ENCODE measurements around the gene NPTX2.

- no peak for TF ChIP-seq EZH2phosphoT487 (IDR thresholded peaks at IDR 0.05; ENCODE audit: low read depth, severe bottlenecking, unreplicated experiment)
- TF ChIP-seq, protein P1, sequence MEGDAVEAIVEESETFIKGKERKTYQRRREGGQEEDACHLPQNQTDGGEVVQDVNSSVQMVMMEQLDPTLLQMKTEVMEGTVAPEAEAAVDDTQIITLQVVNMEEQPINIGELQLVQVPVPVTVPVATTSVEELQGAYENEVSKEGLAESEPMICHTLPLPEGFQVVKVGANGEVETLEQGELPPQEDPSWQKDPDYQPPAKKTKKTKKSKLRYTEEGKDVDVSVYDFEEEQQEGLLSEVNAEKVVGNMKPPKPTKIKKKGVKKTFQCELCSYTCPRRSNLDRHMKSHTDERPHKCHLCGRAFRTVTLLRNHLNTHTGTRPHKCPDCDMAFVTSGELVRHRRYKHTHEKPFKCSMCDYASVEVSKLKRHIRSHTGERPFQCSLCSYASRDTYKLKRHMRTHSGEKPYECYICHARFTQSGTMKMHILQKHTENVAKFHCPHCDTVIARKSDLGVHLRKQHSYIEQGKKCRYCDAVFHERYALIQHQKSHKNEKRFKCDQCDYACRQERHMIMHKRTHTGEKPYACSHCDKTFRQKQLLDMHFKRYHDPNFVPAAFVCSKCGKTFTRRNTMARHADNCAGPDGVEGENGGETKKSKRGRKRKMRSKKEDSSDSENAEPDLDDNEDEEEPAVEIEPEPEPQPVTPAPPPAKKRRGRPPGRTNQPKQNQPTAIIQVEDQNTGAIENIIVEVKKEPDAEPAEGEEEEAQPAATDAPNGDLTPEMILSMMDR (IDR thresholded peaks at IDR 0.05; ENCODE audit: poor library complexity), result no peak
- no peak for TF ChIP-seq EZH2 (IDR thresholded peaks at IDR 0.05; ENCODE audit: borderline replicate concordance)
Measured at GRCh38 chr7:98671733-98672331, 54.7 kb downstream of the NPTX2 start.

Data from hepatocyte (in vitro differentiated cells).